GM15510 (cell line): ENCODE results near the gene SDK1.

ENCODE experiments used
- POLR2A ChIP-seq: IDR thresholded peaks from 3 replicates; pipeline ENCODE4 v1.6.1; 2011; ENCODE audit warnings: borderline replicate concordance; ENCODE audit not compliant: insufficient read length; ENCODE audit errors: extremely low read depth

Gene SDK1

DNA sequence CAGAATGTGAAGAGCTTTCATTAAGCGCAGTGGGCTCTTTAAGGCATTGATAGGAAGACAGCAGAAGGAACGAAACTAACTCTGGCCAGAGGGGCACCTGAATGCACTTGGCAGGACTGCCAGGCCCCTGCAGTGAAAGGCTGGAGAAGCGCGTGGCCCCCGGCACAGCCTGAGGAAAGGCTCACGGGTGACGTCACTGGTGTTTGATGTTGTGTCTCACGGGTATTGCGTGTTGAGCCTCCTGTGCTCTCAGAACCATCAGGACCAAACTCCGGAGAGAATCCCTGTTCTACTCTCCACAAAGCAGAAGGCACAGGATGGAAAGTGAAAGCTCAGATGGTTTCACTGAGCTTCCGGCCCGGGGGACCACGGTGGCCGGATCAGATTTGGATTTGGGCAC lies 865.3 kb downstream of the SDK1 start:
- TF ChIP-seq POLR2A, result no peak

- no peak for TF ChIP-seq POLR2A
Observed at GRCh38 chr7:4166807-4167206, 865.8 kb downstream of the SDK1 start.

- no peak for TF ChIP-seq POLR2A
Observed at GRCh38 chr7:4167385-4167910, 866.4 kb downstream of the SDK1 start.

- no peak for TF ChIP-seq POLR2A
Observed at GRCh38 chr7:4168041-4168440, 867.0 kb downstream of the SDK1 start.

DNA sequence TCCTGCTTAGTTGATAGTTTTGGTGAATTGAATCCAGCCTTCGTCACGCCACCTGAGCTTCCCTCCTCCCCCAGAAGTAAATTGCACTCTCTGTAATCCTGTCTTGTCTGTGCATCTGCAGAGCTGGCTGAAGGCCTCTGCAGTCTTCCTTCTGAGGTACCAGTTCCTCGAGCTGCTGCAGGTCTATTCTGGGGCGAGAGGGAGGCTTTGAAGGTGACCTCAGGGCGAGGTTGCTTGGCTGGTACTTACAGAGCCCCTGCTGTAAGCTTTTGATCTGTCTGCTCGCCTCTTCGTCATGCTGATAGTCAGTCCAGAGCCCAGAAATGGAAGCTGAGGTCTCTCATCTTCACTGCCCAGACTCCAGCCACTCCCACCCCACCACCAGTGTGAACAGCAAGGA lies 867.5 kb downstream of the SDK1 start:
- no peak for TF ChIP-seq POLR2A

- no peak for TF ChIP-seq POLR2A
Observed at GRCh38 chr7:4169455-4169854, 868.4 kb downstream of the SDK1 start.

DNA sequence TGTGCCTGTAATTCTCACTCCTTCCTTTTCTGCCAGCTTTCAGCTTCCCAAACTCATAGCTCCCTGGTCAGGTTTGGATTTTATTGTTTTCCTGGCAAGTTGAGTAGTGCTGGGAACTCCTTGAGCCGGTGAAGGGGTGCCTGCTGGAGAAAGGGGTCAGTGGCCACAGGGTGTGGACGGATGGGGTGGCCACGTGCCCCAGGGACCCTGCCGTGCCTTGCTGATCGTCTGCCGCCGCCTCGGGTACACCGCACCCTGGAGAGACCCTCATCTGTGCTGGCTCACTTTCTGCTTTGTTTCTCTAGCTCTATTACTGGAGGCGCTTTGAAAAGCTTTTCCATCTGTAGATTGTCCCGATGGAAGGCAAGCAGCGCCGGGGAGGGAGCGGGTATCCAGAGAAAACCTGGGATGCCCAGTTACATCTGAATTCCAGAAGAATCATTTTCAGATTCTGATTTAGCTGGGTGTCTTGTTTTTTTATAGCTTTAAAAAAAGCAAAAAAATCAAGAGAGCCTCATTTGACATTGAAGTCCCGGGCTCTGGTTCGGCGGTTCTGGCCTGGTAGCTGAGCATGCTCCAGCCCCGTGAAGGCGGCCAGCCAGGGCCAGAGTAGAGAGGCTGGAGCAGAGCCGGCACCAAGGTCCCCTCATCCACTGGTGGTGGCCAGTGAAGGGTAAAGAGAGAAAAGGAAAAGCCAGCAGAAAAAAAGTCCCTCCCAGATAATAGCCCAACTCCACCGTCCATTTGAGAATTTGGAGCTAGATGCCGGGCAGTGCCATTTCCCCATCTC lies 870.1 kb downstream of the SDK1 start:
- no peak for TF ChIP-seq POLR2A

DNA sequence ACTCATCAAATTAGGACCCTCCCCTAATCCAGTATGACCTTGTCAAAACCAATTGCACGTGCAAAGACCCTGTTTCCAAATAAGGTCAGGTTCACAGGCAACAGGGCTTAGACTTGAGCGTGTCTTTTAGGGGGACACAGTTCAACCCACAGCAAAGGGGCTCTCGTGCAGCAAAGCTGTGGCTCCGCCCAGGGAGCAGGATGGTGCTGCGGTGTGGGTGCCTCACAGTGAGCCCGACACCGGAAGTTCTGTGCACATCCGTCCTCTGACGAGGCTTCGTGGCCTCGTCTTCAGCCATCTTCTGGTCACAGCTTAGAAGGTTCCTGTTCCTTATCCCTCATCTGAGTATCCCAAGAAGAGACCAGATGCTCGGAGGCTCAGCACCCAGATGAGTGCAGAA lies 871.8 kb downstream of the SDK1 start:
- no peak for TF ChIP-seq POLR2A

GRCh38 chr7:4173615-4174014 lies 872.6 kb downstream of the SDK1 start:
- no peak for TF ChIP-seq POLR2A

DNA sequence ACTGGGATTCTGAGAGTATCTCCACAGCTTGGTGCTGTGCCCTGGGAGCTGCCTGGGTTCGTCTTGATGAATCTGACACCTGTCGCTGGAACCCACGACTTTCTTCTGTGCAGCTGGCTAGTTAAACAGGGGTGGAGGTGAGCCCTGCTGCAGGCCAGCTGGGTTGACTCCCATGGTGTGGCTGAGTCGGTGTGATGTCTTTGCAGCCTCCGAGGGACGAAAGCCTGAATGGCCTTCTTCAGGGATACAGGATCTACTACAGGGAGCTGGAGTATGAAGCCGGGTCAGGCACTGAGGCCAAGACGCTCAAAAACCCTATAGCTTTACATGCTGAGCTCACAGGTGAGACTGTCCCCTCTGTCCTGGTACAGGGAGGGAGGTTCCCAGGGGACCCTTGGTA lies 873.0 kb downstream of the SDK1 start:
- no peak for TF ChIP-seq POLR2A

- TF ChIP-seq POLR2A, result no peak
Observed at GRCh38 chr7:4174451-4174850, 873.4 kb downstream of the SDK1 start.

- TF ChIP-seq POLR2A, result no peak
Observed at GRCh38 chr7:4174884-4175283, 873.8 kb downstream of the SDK1 start.

DNA sequence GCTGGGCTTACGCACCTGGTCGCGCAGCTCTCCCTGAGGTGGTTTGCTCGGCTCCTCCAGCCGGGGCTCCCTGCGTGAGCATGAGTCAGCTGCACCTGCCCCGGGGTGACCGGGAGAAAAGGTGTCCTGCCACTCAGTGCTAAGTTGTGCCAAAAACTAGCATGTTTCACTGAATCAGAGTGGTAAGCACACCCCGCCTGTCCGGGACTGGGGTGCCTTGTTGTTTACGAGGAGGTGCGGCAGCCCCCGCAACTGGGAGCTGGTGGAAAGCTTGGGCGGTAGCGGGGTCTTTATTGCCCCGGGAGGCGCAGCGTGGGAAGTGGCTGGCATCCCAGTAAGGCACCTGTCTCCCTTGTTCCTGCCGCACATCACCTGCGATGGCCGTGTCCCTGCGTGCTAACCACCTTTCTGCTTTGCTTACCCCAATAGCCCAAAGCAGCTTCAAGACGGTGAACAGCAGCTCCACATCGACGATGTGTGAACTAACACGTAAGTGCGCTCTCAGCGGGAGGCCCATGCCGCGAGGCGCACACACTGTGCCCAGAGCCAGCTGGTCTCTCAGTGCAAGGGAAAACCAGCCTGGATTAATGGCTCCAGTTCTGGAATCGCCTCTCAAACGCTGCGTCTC lies 874.4 kb downstream of the SDK1 start:
- TF ChIP-seq POLR2A, result no peak

DNA sequence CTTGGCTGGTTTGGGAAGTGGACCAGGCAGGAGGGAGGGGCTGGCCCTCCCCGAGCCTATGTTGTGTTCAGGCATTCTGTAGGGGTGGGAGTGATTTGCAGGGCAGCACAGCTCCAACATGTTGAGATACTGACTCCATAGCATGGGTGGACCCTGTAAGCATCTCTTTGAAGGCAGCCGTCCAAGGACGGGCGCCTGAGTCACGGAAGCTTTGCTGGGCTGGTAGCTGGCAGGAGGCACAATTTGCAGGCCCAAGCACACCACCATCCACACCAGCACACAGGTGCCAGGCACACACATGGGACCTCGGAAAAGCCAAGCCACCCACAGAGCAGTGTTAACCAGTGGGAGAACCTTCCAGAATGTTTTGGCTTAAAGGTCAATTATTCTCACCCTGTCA lies 875.9 kb downstream of the SDK1 start:
- no peak for TF ChIP-seq POLR2A

- no peak for TF ChIP-seq POLR2A
Observed at GRCh38 chr7:4178416-4178815, 877.4 kb downstream of the SDK1 start.

- TF ChIP-seq POLR2A, result no peak
Observed at GRCh38 chr7:4178916-4179687, 878.0 kb downstream of the SDK1 start.

GRCh38 chr7:4179688-4180380 lies 878.8 kb downstream of the SDK1 start:
- TF ChIP-seq POLR2A, result no peak
